Lower leg skin (tissue), 4 donors: ENCODE results near the gene KIF5C. TPM values are rescaled to one million over a fixed set of nuclear protein-coding genes. Genes with fewer than 3 reads are reported as not detected.

Experiments
- DNase-seq, 2 donors: peaks; one replicate each; pipeline ENCODE4 v3.0.0-alpha.2; 2019; ENCODE audit warnings: low spot score in 2 of 2
- H3K4me3 ChIP-seq: fragments of 200-600 bp; sonication (generic); 2 replicates; pipeline ENCODE4 v1.5.1; 2017; ENCODE audit warnings: mild to moderate bottlenecking, low read depth; ENCODE audit not compliant: poor library complexity, severe bottlenecking
- CTCF ChIP-seq, 3 donors: fragments of 450-650 bp; IDR thresholded peaks; one replicate each; pipeline ENCODE4 v1.5.1; 2016; ENCODE audit warnings: antibody characterized with exemption in 3 of 3, mild to moderate bottlenecking in 3 of 3, moderate library complexity in 2 of 3
- POLR2A ChIP-seq, 2 donors: fragments of 450-650 bp; IDR thresholded peaks; one replicate each; pipeline ENCODE4 v1.6.1; 2016 to 2017; ENCODE audit warnings: antibody characterized with exemption in 2 of 2, mild to moderate bottlenecking in 1 of 2, moderate library complexity in 1 of 2
- WGBS, 2 donors: methylation state at CpG; one replicate each; pipeline ENCODE4 v1.1.5; 2018; 5-methylcytosine and 5-hydroxymethylcytosine counted together
- intact Hi-C: fragments of 100-400 bp; cut with DNase I; formaldehyde crosslinking; loops from one replicate; pipeline ENCODE4 v1.15.0; 2023; ENCODE audit warnings: low total_unique reads
- total RNA-seq, 4 donors: library from RNA; depleted of rRNA; stranded (reverse); fragments of >200 nt; gene quantifications; one replicate each; pipeline ENCODE4 v1.1.0, GENCODE V29; 2016

The KIF5C gene
- total RNA-seq, 4 donors from 2014 or later, result 0.99 to 1.9 (median 1.3) TPM

GRCh38 chr2:149029307-149029965 lies 154.4 kb downstream of the KIF5C start:
- peak in 1 of 2 donors; percentile 78 for DNase-seq
- TF ChIP-seq CTCF (IDR thresholded peaks at IDR 0.05) (no peak), POLR2A (IDR thresholded peaks at IDR 0.05) (no peak)
- intact Hi-C loops, result no loop called here
- WGBS, 2 donors, result 45 to 53% methylated on average over 10 to 11 of the region's 11 CpGs
- no peak overlapping the region for H3K4me3 ChIP-seq

- no peak for TF ChIP-seq CTCF (IDR thresholded peaks at IDR 0.05)
- no peak for TF ChIP-seq POLR2A (IDR thresholded peaks at IDR 0.05)
- H3K4me3 ChIP-seq, result no peak overlapping the region
- intact Hi-C loops, result no loop called here
- DNase-seq, result peak in 1 of 2 donors; percentile 50
- 93 to 99% methylated on average over 4 of the region's 4 CpGs for WGBS, 2 donors
Measured at GRCh38 chr2:149031396-149031795, 156.4 kb downstream of the KIF5C start.

- WGBS, 2 donors, result 83 to 84% methylated on average over 8 of the region's 8 CpGs
- H3K4me3 ChIP-seq, result no peak overlapping the region
- peak in 1 of 2 donors; percentile 67 for DNase-seq
- intact Hi-C loops, result no loop called here
- TF ChIP-seq CTCF (IDR thresholded peaks at IDR 0.05) (no peak), POLR2A (IDR thresholded peaks at IDR 0.05) (no peak)
Measured at GRCh38 chr2:149033716-149034115, 158.7 kb downstream of the KIF5C start.

GRCh38 chr2:149034406-149034805 lies 159.4 kb downstream of the KIF5C start:
- 73 to 78% methylated on average over 6 of the region's 6 CpGs for WGBS, 2 donors
- H3K4me3 ChIP-seq, result no peak overlapping the region
- TF ChIP-seq POLR2A (IDR thresholded peaks at IDR 0.05), result no peak
- no peak for TF ChIP-seq CTCF (IDR thresholded peaks at IDR 0.05)
- peak in 1 of 2 donors; percentile 46 for DNase-seq
- intact Hi-C loops, result no loop called here

GRCh38 chr2:149036507-149037293 lies 161.7 kb downstream of the KIF5C start:
- H3K4me3 ChIP-seq, result no peak overlapping the region
- intact Hi-C loops, result no loop called here
- WGBS, 2 donors, result 60 to 68% methylated on average over 4 of the region's 4 CpGs
- DNase-seq, result peak in 1 of 2 donors; percentile 69
- TF ChIP-seq POLR2A (IDR thresholded peaks at IDR 0.05) (no peak), CTCF (IDR thresholded peaks at IDR 0.05) (no peak)
